Ureter (tissue), 1 donor: ENCODE results near the gene TMEM167B. TPM values are rescaled to one million over a fixed set of nuclear protein-coding genes. Genes with fewer than 3 reads are reported as not detected.

Source experiments
- DNase-seq: peaks from one replicate; pipeline ENCODE4 v3.0.0-alpha.2; 2020; ENCODE audit warnings: low spot score
- total RNA-seq: library from RNA; stranded (reverse); gene quantifications from one replicate; pipeline ENCODE4 v1.2.4, GENCODE V29; 2023
- donor health status: DM: yes; HTN: yes; CAD: no.

The TMEM167B gene
- total RNA-seq, 1 donor from 2014 or later: 55.1 TPM

GRCh38 chr1:109083501-109083900 lies 7.1 kb upstream of the TMEM167B start:
- no peak for DNase-seq

GRCh38 chr1:109083923-109084322 lies 6.6 kb upstream of the TMEM167B start:
- no peak for DNase-seq

GRCh38 chr1:109084563-109085517 lies 5.7 kb upstream of the TMEM167B start:
- DNase-seq: no peak

- DNase-seq: no peak
Observed at GRCh38 chr1:109089242-109090015, 1.1 kb upstream of the TMEM167B start.

GRCh38 chr1:109091078-109091838 lies 694 bp downstream of the TMEM167B start:
- DNase-seq: no peak

- DNase-seq: no peak
Observed at GRCh38 chr1:109091839-109092193, 1.3 kb downstream of the TMEM167B start.

- DNase-seq: no peak
Observed at GRCh38 chr1:109094377-109094803, 3.8 kb downstream of the TMEM167B start.

- no peak for DNase-seq
Observed at GRCh38 chr1:109094871-109095270, 4.3 kb downstream of the TMEM167B start.

- DNase-seq: no peak
Observed at GRCh38 chr1:109095631-109096030, 5.1 kb downstream of the TMEM167B start.

- DNase-seq: no peak
Observed at GRCh38 chr1:109096120-109096519, 5.6 kb downstream of the TMEM167B start.

GRCh38 chr1:109099938-109100773 lies 9.6 kb downstream of the TMEM167B start:
- peak; percentile 99 for DNase-seq

- no peak for DNase-seq
Observed at GRCh38 chr1:109104364-109105151, 14.0 kb downstream of the TMEM167B start.

- DNase-seq: no peak
Observed at GRCh38 chr1:109105881-109106280, 15.3 kb downstream of the TMEM167B start.

GRCh38 chr1:109107785-109108184 lies 17.2 kb downstream of the TMEM167B start:
- no peak for DNase-seq

- DNase-seq: no peak
Observed at GRCh38 chr1:109109906-109110305, 19.3 kb downstream of the TMEM167B start.

- DNase-seq: no peak
Observed at GRCh38 chr1:109111386-109112055, 21.0 kb downstream of the TMEM167B start.

- DNase-seq: no peak
Observed at GRCh38 chr1:109112056-109112651, 21.6 kb downstream of the TMEM167B start.

- DNase-seq: peak; percentile 91
Observed at GRCh38 chr1:109112652-109113285, 22.2 kb downstream of the TMEM167B start.
